Kasumi-1 (cell line): Measurements from ENCODE around the gene UBXN6.

Experiments used
- DNase-seq, 2 experiments: peaks; one replicate each; lab custom pipeline; 2025; lab: John Stamatoyannopoulos, UW

The UBXN6 gene

GRCh38 chr19:4457654-4458395 is at the start of gene UBXN6:
UBXN6 (minus strand) TSS chr19:4457794; CDS start chr19:4457697, 97 bp downstream.
- DNase-seq: peak; percentile 92 to 94

- no peak for DNase-seq
Observed at GRCh38 chr19:4507150-4507452, 49.5 kb upstream of the UBXN6 start.

- DNase-seq: peak; percentile 43 to 58
Observed at GRCh38 chr19:4506449-4507149, 49.0 kb upstream of the UBXN6 start.

GRCh38 chr19:4505570-4506448 is 48.2 kb upstream of the UBXN6 start:
- no peak for DNase-seq

- DNase-seq: no peak
Observed at GRCh38 chr19:4504891-4505569, 47.4 kb upstream of the UBXN6 start.

- no peak for DNase-seq
Observed at GRCh38 chr19:4504297-4504701, 46.7 kb upstream of the UBXN6 start.

GRCh38 chr19:4503825-4504170 is 46.2 kb upstream of the UBXN6 start:
- DNase-seq: no peak

GRCh38 chr19:4503132-4503824 is 45.7 kb upstream of the UBXN6 start:
- no peak for DNase-seq

GRCh38 chr19:4502282-4503131 is 44.9 kb upstream of the UBXN6 start:
- DNase-seq: no peak

- DNase-seq: no peak
Observed at GRCh38 chr19:4501691-4502090, 44.1 kb upstream of the UBXN6 start.

GRCh38 chr19:4500841-4501591 is 43.4 kb upstream of the UBXN6 start:
- no peak for DNase-seq

- DNase-seq: no peak
Observed at GRCh38 chr19:4499855-4500254, 42.3 kb upstream of the UBXN6 start.

- DNase-seq: no peak
Observed at GRCh38 chr19:4499318-4499717, 41.7 kb upstream of the UBXN6 start.

GRCh38 chr19:4498694-4499093 is 41.1 kb upstream of the UBXN6 start:
- no peak for DNase-seq

GRCh38 chr19:4497770-4498389 is 40.3 kb upstream of the UBXN6 start:
- DNase-seq: no peak

GRCh38 chr19:4496304-4496703 is 38.7 kb upstream of the UBXN6 start:
- no peak for DNase-seq

- no peak for DNase-seq
Observed at GRCh38 chr19:4495471-4495870, 37.9 kb upstream of the UBXN6 start.

GRCh38 chr19:4494691-4495064 is 37.1 kb upstream of the UBXN6 start:
- DNase-seq: no peak

GRCh38 chr19:4493929-4494690 is 36.5 kb upstream of the UBXN6 start:
- no peak for DNase-seq
